ENCODE measurements around the gene TDRD15.
"Not testable (repeated sequence)": the region's sequence is repeated elsewhere in the genome, so short reads cannot be mapped to it uniquely, and the experiment has no call there.

TDRD15 gene

DNA sequence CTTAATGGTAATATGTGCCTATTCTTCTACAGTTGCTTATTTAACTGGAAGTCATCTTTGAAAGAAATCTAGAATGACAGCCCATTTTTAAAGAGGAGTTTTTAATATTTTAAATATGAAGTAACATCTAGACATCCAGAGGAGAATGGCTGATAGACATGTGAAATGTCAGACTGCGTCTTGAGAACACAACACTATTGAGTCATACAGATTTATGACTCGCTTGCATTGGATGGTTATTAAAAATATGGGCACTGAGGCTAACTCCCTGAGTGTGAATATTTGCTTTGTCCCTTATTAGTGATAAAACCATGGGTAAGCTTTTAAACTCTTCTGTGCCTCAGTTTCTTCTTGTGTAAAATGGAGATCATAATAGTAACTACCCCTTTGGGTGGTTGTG is 22.9 kb downstream of the TDRD15 start:
- no peak for DNase-seq (ENCODE audit: low read depth in 3 of 3)

DNA sequence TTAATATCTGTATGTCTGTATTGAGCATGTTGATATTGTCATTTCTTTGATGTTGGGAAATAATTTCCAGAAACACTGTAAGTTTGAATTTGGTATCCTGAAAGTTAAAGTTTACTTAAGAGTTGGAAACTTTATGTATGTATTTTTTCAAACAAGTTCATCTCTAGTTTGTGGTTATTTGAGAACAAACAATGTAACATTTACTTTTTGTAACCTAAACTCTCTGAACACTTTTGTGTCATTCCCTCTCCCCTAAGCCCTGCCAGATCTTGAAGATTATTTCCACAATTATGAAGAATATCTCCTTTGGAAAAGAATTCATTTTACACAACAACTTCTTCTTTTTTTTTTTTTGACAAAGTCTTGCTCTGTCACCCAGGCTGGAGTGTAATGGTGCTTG is 24.9 kb downstream of the TDRD15 start:
- no peak for DNase-seq (ENCODE audit: low read depth in 3 of 3)

DNA sequence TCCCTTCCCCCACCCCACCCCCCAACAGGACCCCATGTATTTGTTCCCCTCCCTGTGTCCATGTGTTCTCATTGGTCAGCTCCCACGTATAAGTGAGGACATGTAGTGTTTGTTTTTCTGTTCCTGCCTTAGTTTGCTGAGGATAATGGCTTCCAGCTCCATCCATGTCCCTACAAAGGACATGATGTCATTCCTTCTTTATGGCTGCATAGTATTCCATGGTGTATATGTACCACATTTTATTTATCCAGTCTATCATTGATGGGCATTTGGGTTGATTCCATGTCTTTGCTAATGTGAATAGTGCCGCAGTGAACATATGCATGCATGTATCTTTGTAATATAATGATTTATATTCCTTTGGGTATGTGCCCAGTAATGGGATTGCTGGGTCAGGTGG is 27.5 kb downstream of the TDRD15 start:
- DNase-seq (ENCODE audit: low read depth in 3 of 3) = not testable (repeated sequence)

DNA sequence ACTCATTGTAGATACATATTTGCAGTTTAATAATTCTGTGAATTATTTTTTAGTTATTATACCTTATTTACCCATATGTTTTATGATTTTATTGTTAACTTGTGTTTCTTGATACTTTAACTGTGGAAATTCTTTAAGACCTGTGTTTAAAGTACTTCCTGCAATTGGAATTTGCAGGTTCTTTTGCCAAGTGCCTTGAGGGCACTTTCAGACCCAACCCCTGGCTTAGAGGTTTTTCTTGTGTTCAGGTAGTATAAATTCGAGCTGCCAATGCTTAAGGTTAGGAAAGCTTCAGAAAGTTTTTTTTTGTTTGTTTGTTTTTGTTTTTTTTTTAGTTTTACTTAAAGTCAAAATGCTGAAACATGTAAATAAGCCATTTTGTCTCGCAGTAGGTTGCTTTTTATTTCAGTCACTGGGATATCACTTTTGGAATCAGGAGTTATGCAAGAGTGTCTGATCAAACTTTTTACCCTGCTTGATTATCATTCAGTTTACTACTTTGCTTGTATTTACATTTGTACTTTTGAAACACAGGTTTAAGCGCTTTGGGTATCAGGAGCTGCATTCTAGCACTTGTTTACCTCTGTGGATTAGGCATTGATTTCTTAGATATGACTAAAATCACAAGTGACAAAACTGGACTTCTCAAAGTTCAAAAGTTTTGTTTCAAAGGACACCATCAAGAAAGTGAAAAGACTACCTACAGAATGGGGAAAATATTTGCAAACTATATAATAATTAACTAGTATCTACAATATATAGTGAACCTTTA is 31.8 kb downstream of the TDRD15 start:
- no peak for DNase-seq (ENCODE audit: low read depth in 3 of 3)

DNA sequence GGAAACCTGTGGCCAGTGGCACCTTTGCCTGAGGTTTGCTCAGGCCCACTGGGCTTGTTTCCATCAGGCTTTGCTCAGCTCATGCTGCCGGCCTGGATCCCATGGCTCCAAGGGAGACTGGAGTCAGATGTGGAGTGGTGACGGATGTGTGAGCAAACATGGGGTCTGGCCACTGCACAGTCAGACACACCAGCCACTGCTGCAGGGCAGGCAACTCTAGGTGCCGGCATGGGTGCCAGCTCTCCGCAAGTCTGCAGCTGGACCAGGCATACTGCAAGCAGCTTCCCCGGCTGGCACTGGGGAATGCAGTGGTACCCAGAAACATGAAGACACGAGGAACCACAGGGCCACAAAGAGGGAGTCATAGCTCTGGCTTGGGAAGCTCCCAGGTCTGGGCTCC is 37.4 kb downstream of the TDRD15 start:
- DNase-seq (ENCODE audit: low read depth in 3 of 3) = no peak

DNA sequence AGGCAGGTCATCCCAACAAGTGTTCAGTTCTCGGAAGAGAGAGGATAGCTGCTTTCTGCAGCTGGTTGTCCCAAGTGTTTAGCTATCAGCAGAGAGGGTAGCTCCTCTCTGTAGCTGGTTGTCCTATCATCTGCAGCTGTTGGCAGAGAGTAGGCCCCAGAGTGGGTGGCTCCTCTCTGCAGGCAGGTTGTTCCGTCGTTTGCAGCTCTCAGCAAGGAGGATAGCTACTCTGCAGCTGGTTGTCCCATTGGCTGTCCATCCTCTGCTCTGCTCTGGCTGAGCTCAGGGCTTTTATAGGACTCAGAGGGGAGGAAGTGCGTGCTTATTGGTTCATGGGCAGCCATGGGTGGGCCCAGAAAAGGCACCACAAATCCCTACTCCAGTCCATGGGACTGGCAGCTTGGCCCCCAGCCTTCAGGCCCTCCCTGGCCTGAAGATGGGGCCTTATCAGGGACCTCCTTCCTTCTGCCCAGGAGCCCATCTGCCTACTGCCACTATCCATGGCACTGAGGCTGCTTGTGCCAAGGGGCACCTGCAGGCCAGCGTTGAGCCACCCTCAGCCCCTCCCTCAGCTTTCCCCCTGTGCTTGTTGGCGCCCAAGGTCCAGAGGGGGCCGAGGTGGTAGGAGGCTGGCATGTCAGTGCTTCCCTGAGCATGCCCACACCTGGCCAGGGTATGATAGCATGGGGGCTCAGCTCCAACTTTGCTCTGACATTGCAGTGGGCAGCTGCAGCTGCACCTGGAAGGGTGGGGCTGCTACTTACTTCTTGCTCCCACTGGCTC is 38.3 kb downstream of the TDRD15 start:
- DNase-seq (ENCODE audit: low read depth in 3 of 3) = no peak

DNA sequence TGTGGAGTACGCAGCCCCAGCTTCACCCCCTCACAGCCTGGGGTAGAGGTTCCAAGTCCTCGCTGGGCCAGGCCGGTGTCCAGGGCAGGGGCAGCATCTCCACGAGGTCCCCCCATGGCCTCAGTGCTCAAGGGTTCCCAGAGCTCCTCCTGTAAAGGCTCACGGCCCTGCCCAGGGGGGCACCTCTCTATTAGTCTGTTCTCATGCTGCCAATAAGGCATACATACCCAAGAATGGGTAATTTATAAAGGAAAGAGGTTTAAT is 38.8 kb downstream of the TDRD15 start:
- DNase-seq (ENCODE audit: low read depth in 3 of 3) = no peak

DNA sequence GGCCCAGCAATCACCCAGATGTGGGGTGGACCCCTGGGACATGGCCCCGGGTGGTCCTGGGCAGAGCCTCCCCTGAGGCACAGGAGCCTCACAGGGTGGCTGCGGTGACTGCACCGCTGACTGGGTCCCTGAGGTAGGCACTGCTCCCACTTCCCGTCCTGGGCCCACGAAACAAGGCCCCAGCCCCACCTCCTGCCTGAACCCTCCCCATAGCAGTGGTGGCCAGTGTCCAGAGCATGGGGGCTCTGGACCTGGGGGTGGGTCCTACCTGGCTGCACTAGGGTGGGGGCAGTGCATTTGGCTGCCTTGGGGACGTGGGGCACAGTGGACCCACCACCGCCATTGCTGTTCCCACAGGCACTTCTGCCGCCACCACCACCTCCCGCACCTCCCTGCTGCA is 39.4 kb downstream of the TDRD15 start:
- DNase-seq (ENCODE audit: low read depth in 3 of 3) = no peak

DNA sequence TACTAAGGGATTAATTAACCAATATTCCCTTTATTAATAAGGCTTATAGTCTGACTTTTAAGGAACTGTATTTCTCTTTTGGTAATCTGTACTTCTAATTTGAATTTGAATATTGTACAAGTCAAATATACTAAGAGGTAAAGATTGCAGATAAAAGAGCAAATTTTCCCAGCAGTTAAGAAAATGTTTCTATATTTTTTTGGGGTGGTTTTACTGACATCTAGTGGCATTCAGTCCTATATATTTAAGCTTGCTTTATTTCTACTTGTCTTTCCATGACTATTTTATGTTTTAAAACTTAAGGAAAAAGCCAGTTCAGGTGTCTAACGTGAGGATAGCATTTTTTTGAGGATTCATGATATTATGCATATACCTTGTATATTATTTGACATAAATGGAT is 41.6 kb downstream of the TDRD15 start:
- DNase-seq (ENCODE audit: low read depth in 3 of 3) = no peak

DNA sequence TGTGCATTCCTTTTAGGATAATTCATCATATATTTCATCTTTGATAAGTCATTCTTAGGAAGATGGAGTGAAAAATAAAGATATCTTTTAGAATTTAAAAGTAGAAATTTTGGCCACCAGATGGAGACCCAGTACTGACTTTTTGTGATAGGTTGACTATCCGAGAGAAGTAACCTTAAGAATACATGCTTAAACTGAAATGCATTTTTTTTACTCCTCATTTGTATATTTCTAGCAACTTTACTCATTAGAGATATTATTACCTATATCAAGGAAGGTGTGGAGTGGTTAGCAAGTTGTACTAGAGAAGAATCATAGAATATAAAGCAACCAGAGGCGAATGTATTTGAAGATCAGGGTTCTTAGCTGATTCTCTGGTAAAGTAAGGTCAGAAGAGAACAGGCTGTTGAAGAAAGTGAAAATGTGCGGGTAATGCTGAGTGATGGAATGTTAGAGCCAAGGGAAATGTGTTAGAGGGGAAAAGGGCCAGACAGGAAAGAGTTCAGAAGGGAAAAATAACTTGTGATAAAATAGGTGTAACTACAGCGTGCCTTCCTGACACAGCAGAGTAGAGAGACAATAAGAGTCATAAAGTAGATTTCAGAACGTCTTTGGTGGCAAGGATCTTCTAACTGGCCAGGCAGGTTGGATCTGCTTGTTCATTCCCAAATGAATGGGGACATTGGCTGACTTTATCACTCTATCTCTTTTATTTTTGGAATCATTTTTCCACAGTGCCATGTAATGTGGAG is 52.3 kb downstream of the TDRD15 start:
- no peak for DNase-seq (ENCODE audit: low read depth in 3 of 3)

DNA sequence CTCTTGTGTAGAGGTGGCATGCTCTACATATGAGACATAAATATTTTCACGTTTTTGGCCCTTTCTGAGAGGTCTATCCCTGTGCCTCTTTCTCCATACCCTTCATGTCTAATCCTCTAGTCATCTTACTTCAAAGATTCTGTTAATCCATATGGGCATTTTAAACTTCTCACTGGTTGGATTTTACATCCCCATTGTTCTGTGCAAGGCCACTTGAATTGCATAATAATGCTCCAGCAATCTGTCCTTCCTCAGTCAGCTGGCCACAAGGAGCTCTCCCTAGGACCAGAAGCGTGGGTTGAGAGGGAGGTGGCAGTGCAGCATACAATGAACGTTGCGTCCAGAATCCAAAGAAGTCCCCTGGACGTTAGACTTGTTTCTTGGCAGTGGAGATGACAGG is 58.2 kb downstream of the TDRD15 start:
- DNase-seq (ENCODE audit: low read depth in 3 of 3) = no peak

DNA sequence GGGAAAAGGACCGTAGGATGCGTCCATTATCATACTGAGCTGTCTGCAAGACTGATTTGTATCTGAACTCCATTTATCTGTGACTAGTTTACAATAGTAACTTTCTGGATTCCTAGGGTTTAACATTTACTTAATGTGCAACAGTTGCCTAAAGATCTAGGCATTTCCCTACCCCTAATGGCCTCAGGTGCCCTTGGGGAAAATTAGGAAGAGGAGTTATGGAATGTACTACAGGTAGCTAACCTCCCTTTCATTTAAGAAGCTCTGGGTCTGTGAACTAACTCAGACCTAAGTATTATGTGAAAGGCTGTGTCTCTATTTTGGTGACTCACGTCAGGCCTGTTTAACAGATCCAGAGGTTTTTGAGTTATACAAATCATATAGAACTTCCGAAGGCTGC is 59.5 kb downstream of the TDRD15 start:
- DNase-seq (ENCODE audit: low read depth in 3 of 3) = no peak

DNA sequence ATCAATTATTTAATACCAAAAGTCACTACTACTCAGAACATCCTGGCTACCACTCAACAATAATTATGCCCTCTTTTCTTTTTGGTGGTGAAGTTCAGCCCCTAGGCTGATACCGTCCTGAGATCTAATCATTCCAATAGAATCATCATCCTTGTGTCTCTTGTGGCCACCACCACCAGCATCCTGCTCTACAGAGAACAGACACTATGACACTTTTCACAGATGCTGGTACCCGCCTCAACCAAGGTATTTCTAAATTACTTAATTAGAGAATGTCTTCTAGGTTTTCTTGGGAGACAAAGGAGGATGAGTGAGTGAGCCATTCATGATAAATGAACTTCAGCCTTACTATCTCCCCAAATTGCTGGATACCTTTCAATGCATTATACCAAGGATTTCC is 60.0 kb downstream of the TDRD15 start:
- no peak for DNase-seq (ENCODE audit: low read depth in 3 of 3)

DNA sequence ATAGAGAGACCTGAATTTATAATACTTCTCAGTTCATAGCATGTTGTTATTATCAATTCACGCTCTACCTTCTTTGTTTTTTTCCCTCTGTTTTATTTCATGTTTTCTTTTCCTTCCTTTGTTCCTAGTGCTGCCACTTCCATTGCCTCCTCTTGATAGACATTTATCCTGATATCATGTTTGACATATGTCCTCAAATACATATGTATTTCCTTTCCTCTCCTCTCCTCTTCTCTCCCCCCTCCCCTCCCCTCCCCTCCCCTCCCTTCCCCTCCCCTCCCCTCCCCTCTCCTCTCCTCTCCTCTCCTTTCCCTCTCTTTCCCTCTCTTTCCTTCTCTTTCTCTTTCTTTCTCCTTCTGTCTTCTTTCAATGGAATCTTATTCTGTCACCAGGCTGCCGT is 67.8 kb downstream of the TDRD15 start:
- DNase-seq (ENCODE audit: low read depth in 3 of 3) = no peak
